ENCODE measurements around the gene HBP1.
A peak's percentile ranks its signal among the peaks of the same experiment; 100 is the strongest.

DNA sequence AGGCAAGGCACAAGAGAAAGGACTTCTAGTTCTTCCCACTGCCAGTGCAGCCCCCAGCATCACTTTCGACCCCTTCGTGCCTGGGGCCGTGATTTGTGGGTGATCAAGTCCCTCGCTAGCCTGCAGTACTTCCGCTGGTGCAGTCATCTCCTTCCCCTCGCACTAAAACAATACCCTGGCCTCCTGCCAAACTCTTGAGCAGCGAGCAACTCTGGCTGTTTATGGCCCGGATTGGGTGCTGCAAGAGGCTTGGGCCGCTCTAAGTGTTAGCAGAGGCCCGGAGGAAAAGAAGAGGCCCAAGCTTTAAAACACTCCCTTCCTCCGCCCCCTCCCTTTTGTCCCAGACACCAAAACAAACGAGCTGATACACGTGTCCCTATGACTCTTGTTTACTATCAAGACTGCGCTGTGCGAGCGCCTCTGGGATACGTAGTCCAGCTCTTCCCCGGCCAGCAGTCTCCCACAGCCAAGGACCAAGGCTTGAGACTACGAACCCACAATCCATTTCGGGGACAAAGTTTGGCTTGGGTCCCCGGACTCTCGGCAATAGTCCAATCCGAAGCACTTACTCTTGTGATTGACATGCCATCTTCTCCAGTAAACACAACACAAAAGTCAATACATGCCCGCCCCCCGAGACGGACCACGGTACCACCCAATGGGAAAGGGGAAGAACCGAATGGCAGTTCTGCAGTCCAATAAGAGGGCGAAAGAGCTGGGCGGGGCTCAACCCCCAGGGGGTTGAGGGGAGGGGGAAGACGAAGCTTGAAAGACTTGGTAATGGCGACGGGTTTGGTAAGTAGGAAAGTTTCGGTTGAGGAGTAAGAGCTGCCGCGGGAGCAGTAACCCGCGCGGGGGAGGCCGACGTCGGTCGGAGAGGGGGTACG, at the start of gene HBP1:
- TF ChIP-seq CTCF (IDR thresholded peaks at IDR 0.05; ENCODE audit: control extremely low read depth in 1 of 3, insufficient read depth in 1 of 3, low read depth in 1 of 3, low read length in 3 of 3) (no peak), KDM5A (IDR thresholded peaks at IDR 0.05; ENCODE audit: low read length) (no peak), EP300 (IDR thresholded peaks at IDR 0.05; ENCODE audit: borderline replicate concordance in 1 of 2, low read depth in 2 of 2, low read length in 2 of 2) (no peak), CREB1 (IDR thresholded peaks at IDR 0.05) (peak; percentile 74)
- TF ChIP-seq, protein P1, sequence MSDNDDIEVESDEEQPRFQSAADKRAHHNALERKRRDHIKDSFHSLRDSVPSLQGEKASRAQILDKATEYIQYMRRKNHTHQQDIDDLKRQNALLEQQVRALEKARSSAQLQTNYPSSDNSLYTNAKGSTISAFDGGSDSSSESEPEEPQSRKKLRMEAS (IDR thresholded peaks at IDR 0.05): peak; percentile 97

Data from H1 (cell line).